HG03520 (cell line): Measurements from ENCODE around the gene POT1.
"Not testable (repeated sequence)": the region's sequence is repeated elsewhere in the genome, so short reads cannot be mapped to it uniquely, and the experiment has no call there.

Experiments used
- ATAC-seq: cut with Tn5 transposase; IDR thresholded peaks from one replicate; pipeline ENCODE4 v1.9.1; 2021; ENCODE audit warnings: mild to moderate bottlenecking, moderate library complexity; ENCODE audit not compliant: unreplicated experiment

Gene POT1, protein sequence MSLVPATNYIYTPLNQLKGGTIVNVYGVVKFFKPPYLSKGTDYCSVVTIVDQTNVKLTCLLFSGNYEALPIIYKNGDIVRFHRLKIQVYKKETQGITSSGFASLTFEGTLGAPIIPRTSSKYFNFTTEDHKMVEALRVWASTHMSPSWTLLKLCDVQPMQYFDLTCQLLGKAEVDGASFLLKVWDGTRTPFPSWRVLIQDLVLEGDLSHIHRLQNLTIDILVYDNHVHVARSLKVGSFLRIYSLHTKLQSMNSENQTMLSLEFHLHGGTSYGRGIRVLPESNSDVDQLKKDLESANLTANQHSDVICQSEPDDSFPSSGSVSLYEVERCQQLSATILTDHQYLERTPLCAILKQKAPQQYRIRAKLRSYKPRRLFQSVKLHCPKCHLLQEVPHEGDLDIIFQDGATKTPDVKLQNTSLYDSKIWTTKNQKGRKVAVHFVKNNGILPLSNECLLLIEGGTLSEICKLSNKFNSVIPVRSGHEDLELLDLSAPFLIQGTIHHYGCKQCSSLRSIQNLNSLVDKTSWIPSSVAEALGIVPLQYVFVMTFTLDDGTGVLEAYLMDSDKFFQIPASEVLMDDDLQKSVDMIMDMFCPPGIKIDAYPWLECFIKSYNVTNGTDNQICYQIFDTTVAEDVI

DNA sequence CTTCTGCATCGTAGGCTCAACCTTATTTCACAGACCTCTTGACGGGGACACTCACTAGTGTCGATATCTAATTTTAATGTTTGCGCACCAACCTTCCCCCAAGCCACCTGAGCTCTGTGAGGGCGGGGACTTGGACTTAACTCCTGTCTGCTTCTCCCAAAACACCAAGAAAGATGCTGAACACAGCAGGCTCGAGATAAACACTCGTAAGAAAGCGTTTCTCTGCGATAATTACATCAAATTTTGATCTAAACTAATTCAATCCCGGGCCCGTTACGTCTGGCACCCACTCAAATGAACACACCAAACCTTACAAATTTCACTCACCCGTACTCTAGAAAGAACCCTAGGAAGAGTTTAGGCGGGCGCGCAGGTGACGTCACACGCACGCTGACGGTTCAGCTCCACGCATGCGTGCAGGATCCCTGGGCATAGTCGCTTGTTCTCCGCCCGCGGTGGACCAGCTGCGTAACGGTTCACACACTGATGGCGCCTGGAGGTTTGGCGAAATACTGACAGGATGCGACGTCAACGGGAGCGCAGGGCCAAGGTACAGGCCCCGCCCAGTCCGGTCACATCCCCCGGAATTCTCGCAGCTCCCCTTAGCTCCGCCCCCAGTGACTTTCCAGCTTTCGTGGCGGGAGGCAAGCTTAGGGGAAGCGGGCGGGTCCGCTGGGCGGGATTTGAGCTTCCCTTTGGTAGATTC, at the start of gene POT1:
Gene POT1, minus strand, starts transcription at position 359 of the 706 bp plus-strand sequence. CDS start 32,652 bp downstream, outside the sequence.
- ATAC-seq, result peak; percentile 100

GRCh38 chr7:124975131-124975530, 45.5 kb upstream of the POT1 start:
- not testable (repeated sequence) for ATAC-seq

- ATAC-seq, result no peak
These were observed 35.9 kb upstream of the POT1 start for GRCh38 chr7:124965553-124965952.

DNA sequence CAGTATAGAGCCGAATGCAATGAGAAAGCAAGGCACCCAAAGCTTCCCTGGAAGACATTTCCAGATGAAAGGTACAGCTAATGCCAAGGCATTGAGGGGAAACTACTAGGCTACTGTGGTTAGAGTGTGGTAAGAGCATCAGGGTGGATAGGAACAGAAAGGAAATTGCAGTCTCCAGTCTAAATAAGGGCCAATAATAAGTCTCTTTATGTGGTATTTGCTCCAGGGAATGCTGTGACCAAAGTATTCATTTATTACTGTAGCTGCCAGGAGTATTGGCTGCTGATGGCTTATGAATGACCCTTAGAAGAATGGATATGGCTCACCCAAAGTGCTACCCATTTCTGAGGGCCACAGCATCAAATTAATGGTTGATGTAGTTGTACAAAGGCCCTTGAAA, 30.1 kb upstream of the POT1 start:
- ATAC-seq, result no peak

DNA sequence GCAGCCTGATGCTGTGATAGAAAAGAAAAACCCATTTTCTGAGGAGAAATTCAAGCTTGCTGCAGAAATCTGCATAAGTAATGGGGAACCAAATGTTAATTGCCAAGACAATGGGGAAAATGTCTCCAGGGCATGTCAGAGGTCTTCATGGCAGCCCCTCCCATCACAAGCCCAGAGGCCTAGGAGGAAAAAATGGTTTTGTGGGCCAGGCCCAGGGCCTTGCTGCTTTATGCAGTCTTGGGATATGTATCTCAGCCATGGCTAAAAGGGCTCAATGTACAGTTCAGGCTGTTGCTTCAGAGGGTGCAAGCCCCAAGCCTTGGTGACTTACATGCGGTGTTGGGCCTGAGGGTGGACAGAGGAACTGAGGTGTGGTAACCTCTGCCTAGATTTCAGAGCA, 28.3 kb upstream of the POT1 start:
- not testable (repeated sequence) for ATAC-seq

GRCh38 chr7:124956160-124956559, 26.5 kb upstream of the POT1 start:
- ATAC-seq, result no peak

- ATAC-seq, result no peak
These were observed 25.2 kb upstream of the POT1 start for GRCh38 chr7:124954790-124955189.

GRCh38 chr7:124945680-124946079, 16.1 kb upstream of the POT1 start:
- ATAC-seq, result no peak

- ATAC-seq, result no peak
These were observed 13.8 kb upstream of the POT1 start for GRCh38 chr7:124943472-124943871.

GRCh38 chr7:124942399-124942798, 12.8 kb upstream of the POT1 start:
- no peak for ATAC-seq

DNA sequence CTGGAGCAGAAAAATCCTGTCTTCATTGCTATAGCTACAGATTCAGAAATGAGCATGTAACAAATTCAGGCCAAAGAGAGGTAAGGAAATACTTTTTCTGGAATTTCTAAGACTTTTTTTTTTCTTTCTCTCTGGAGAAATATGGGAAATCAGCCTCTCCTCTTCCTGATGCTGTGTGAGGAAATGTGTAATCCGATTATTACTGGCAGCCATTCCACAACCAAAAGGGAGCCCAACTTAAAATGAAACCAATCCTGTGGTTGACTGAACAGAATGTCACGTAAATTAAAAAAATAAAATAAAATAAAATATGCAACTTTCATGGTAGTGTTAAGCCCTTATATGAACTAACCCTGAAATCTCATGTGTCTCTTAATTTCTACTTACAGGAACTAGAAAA, 10.7 kb upstream of the POT1 start:
- ATAC-seq, result no peak

GRCh38 chr7:124938128-124938527, 8.5 kb upstream of the POT1 start:
- ATAC-seq, result no peak

- ATAC-seq, result no peak
These were observed 7.5 kb upstream of the POT1 start for GRCh38 chr7:124937076-124937475.

- no peak for ATAC-seq
These were observed 5.2 kb upstream of the POT1 start for GRCh38 chr7:124934841-124935240.

DNA sequence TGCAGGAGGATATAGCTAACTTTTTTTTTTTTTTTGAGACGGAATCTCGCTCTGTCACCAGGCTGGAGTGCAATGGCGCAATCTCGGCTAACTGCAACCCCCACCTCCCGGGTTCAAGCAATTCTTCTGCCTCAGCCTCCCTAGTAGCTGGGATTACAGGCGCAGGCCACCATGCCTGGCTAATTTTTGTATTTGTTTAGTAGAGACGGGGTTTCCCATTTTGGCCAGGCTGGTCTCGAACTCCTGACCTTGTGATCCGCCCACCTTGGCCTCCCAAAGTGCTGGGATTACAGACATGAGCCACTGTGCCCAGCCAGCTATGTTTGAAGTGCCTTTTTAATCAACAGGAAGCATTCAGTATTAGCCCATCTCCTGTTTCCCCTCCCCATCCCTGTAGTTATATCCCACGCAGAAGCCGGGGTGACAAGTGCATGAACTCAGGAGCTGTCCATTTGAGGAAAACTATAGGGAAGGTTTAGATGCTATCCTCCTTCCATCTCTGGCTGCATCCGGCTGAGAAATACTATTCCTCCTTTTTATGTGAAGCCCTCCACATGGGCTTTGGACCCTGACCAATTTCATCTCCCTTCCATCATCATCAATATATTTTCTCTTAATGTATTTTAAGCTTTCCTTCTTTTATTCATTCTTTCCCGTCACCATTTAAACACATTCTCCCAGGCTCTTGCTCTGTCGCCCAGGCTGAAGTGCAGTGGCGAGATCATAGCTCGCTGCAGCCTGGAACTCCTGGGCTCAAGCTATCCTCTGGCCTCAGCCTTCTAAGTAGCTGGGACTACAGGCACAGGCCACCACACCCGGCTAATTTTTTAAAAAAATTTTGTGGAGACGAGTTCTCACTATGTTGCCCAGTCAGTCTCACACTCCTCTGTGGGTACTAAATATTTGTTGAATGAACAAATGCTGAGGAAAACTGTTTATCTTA, 1.3 kb upstream of the POT1 start:
- no peak for ATAC-seq

- no peak for ATAC-seq
These were observed 573 bp upstream of the POT1 start for GRCh38 chr7:124930173-124930623.

- no peak for ATAC-seq
These were observed 4.7 kb downstream of the POT1 start for GRCh38 chr7:124924906-124925305.

GRCh38 chr7:124922200-124922599, 7.4 kb downstream of the POT1 start:
- ATAC-seq, result no peak

DNA sequence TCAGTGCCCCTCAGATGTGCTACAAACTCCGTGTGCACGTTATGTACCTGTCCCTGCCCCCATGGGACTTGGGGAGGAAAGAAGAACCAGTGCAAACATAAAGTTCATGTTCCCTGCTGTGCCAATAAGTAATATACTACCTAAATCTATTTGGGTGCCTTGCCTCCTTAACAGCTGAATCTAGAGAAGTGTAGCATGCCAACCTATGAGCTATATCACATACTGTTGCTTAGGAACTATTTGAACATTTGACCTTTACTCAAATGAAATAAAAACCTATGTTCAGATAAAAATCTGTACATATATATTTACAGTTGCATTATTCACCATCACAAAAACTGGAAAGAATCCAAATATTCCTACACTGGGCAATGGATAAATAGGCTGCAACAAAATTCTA, 9.8 kb downstream of the POT1 start:
- no peak for ATAC-seq

DNA sequence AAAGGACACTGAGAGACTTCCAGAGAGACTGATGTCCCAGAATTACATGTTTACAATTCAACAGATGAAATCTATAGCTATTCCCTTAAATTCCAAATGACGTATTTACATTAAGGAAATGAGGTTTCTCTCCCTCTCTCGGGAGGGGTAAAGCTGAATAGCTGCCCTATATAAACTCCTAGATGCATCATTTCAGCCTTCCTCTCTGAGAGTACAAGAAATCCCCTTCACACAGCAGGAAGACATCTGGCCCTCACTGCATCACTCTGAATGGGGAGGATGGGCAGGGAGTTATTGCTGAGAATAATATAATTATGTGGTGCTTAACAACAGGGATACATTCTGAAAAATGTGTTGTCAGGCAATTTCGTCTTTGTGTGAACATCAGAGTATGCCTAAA, 11.0 kb downstream of the POT1 start:
- ATAC-seq, result peak; percentile 58

GRCh38 chr7:124915242-124915641, 14.4 kb downstream of the POT1 start:
- peak; percentile 53 for ATAC-seq
